ENCODE measurements around the gene DGKQ.
"Not testable (repeated sequence)": the region's sequence is repeated elsewhere in the genome, so short reads cannot be mapped to it uniquely, and the experiment has no call there.

The DGKQ gene

DNA sequence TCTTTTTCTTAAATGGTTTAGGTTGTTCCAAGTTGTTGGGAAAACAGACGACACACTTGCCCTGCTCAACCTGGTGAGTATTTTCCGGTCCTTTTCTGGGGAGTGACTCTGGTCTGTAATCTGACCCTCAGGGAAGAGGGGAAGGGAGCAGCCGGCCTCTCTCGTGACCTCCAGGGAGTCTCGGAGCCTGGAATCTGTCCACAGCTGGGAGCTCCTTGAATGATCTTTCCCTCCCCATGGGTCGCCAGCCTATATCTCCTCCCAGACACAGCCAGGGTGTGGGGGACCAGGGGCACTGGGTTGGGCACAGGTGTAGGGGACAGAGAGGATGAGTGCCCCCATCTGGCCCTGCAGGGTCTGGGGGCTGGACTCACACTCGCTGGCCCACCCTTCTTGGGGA is 22.2 kb downstream of the DGKQ start:
- DNase-seq (ENCODE audit: low read depth in 2 of 2) = no peak

DNA sequence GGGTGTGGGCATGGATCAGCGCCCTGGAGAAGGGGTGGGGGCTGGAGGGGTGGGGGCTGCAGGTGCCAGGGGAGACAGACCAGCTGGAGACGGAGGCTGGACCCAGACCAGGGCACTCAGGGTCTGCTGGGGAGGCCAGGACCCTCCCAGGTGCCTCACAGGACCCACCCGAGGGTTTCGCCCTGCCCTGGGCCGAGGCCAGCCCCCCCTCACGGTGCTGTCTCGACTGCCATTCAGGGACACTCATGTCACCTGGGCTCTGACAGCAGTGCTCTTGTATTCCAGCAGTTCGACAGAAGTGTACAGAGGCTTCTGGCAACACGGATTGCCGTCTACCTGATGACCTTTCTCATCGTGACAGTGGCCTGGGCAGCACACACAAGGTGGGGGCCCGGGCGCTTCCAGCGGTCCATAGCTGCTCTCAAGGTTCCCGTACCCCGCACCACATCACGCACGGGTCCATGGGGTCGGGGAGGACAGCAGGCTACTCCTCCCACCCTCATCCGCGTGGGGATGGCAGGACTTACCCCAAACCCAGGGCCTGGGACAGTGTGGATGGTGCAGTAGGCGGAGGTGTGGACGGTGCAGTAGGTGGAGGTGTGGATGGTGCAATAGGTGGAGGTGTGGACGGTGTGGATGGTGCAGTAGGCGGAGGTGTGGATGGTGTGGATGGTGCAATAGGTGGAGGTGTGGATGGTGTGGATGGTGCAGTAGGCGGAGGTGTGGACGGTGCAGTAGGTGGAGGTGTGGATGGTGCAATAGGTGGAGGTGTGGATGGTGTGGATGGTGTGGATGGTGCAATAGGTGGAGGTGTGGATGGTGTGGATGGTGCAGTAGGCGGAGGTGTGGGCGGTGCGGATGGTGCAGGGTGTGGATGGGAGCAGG is 23.0 kb downstream of the DGKQ start:
- DNase-seq (ENCODE audit: low read depth in 2 of 2) = no peak

DNA sequence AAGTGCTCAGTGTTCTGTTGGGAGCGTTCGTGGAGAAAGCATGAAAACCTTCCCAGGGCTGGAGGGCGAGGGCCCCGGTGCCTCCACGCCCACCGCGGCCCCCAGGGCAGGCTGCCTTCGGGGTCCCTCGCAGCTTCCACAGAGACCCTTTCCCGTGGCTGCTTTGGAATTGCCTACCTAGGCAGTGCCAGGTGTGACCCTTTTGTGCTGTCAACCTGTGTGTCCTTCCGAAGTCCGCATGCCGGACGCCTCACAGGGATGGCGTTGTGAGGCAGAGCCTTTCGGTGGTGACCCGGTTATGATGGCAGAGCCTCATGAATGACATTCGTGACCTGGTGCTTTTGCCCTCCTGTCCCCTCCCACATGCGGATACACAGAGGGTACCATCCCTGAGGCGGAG is 23.7 kb downstream of the DGKQ start:
- no peak for DNase-seq (ENCODE audit: low read depth in 2 of 2)

DNA sequence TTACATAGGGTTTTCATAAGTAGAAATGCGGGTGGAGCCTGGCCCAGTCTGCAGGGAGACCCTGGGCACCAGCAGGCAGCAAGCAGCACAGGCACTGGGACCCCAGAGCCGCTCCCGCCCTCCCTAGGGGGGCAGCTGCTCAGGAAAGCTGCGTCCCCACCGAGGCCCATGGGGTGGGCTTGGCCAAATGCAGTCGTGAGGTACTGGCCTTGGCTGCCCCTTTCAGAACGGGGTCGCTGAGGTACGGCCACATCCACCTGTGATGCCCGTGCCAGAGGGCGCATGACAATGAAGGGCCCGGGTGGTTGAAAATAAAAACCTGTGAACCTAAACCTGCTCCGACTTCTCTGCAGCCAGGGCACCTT is 24.5 kb downstream of the DGKQ start:
- DNase-seq (ENCODE audit: low read depth in 2 of 2) = no peak

DNA sequence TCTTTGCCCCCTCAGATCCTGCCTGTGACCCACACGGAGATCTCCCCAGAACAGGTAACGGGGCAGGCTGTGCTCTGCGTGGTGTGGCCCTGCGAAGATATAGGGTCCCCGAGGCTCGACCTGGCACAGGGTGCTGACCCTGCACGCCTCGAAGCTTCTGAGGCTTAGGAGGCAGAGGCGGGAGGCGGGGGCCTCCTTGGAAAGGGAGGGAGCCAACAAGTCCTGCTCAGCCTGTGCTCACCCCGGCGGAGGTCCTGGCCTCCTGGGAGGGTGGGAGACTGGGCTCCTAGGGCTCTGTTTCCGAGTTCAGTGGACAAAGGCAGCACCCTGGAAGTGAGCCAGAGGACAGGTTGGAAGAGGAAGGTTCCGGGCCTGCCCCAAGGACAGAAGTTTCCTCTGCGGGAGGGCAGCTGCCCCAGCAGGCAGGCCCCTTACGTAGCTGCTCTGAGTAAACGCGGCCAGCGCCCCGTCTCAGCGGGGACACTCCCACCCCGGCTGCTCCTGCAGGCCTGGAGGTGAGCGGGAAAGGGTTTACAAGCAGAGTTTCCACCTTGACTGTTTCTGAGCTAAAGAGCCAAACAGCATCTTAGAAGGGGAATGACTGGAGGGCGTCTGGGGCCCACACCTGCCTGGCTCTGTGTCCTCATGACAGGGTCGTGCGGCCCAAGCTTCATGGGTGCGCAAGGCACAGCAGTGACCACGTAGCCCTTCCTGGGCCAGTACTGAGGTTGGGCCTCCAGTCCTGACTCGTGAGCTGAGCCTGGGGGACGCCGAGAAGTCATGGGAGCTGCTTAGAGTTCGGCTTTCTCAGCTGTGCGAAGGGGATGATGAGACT is 25.1 kb downstream of the DGKQ start:
- DNase-seq (ENCODE audit: low read depth in 2 of 2) = no peak

DNA sequence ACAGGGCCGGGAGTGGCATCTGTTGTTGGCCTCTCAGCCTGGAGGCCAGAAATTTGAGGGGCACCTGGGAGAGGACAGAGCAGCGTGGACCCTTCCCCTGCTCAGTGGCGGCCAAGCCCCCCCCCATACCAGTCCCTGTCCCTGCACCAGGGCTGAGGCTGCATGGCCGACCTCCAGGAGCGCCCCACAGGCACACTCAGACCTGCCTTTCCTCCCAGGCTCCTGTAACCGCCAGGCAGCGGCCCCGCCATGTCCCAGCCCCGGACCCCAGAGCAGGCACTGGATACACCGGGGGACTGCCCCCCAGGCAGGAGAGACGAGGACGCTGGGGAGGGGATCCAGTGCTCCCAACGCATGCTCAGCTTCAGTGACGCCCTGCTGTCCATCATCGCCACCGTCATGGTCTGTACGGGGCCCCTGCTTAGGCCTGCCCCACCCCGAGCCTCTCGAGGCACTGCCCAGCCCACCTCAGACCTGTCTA is 25.8 kb downstream of the DGKQ start:
- no peak for DNase-seq (ENCODE audit: low read depth in 2 of 2)

DNA sequence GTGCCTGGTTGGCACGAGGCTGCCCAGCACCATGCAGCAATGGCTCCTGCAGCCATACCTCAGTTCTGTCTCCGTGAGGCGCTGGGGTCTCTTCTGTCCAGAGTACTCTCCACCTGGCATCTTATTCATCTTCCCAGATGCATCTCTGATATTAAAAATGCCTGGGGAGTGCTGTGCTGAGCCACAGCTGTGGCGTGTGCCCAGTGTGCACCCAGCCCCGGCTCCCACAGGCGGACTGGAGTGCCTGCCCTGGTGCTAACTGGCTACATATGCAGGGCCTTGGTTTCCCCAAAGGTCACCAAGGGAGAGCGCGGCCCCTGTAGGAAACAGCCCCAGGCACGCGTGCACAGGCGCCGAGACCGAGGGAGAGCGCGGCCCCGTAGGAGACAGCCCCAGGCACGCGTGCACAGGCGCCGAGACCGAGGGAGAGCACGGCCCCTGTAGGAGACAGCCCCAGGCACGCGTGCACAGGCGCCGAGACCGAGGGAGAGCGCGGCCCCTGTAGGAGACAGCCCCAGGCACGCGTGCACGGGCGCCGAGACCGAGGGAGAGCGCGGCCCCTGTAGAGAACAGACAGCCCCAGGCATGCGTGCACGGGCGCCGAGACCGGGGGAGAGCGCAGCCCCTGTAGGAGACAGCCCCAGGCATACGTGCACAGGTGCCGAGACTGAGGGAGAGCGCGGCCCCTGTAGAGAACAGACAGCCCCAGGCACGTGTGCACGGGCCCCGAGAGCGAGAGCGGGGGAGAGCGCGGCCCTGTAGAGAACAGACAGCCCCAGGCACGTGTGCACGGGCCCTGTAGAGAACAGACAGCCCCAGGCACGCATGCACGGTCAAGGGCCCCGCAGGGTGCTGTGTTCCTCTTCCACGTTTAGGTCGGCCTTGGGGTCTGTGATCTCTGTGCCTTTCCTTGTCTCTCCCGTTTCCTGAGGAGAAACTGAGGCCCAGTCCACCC is 26.6 kb downstream of the DGKQ start:
- DNase-seq (ENCODE audit: low read depth in 2 of 2) = no peak

DNA sequence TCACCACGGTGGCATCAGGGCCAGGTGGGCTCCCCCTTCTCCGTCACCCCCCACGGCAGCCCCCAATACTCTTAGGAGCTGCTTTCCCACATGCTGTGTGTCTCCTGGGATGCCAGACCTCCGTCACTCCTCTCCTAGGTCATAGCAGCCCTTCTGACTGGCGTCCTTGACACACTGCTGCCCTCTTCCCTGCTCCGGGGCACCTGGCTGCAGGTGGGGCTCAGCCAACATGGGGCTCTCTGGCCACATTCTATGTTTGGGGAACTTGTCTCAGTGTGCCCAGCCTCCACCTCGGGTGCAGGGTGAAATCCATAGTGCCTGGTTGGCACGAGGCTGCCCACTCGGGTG is 27.3 kb downstream of the DGKQ start:
- no peak for DNase-seq (ENCODE audit: low read depth in 2 of 2)

DNA sequence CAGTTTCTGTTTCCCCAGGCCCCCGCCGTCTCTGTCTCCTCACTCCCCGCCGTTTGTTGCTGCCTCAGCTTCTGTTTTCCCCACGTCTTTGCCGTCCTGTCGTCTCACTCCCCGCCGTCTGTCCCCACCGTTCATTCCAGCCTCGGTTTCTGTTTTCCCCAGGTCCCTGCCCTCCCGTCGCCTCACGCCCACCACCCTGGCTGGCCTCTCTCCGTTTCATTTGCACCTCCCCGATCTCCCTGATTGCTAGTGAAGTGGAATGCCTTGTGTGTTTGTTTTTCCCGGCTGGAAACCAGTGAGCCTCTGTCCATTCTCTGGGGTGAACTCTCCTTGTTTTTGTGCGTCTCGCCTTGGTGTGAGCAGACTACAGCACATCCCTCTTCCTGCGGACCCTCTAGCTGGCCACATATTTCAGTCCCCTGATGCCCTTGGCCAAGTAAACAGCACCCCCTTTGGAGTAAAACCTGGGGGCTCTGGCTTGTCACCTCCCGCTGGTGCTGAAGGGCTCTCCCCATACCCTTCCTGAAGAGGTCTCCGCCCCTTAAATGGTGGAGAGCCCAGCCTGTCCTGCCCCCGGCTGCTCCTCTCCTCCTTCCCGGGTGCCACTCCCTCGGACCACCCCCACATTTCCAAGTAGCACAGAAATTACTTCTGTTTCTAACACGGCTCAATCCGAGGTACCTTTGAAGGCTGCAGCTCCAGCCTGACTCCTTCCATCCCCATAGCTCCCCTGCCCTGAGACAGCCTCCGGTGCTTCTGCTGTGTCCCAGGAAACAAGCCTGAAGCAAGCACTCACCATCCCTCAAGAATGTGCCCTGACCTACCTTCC is 27.9 kb downstream of the DGKQ start:
- DNase-seq (ENCODE audit: low read depth in 2 of 2) = no peak

DNA sequence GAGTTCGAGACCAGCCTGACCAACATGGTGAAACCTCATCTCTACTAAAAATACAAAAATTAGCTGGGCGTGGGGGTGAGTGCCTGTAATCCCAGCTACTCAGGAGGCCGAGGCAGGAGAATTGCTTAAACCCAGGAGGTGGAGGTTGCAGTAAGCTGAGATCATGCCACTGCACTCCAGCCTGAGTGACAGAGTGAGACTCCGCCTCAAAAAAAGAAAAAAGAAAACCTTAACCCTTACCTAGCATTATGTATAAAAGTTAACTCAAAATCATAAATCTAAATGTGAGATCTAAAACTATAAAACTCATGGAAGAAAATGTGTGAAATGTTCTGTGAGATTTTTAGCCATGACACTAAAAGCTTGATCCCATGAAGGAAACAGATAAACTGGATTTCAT is 33.9 kb downstream of the DGKQ start:
- DNase-seq (ENCODE audit: low read depth in 2 of 2) = not testable (repeated sequence)

DNA sequence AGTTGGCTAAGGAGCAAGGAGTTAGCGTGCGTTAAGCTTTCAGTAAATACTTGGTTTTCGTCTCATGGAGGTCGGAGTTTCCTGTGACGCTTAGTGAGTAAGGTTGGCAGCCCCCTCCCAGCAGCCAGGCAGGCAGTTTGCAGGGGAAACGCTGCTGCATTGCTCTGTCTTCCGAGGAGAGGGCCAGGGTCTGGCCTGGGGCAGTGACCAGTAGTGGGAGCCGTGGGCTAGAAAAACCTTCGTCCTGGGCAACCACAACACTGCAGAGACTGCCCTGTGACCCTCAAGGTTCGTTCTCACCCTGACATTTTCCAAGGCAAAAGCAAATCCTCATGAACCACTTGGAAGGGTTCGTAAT is 40.7 kb downstream of the DGKQ start:
- no peak for DNase-seq (ENCODE audit: low read depth in 2 of 2)

DNA sequence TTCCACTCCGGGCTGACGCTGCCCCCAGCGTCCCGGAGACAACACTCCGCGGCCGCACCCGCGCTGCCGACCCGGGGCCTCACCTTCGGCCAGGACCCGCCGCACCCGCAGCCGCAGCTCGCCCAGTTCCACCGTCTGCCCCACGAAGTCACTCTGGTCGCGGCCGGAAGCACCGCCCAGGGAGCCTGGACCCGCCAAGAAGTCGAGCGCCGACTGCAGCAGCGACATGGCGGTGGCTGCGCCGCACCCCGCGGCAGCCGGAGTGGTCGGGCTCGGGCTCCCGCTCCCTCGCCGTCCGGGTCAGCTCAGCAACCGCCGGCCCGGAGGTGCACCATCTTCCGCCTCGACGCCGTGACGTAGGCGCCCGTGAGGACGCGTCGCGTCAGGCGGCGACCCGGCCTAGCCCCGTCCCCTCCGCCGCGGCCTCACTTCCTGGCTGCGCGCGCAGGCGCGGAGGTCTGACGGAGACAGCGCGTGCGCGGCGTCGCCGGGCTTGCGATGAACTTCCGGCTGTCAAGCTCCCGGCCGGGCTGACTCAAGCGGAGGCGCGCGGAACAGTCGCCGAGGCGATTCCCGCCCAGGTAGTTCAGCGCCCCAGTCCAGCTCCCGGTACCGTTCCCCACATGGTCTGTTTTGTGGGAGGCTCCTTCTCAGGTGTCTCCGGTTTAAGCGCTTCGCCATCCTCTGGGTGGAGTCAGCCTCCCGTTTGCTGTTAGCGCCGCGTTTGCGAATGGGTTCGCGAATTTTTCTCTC is 41.2 kb downstream of the DGKQ start, which contains the start of the genes GAK and TMEM175:
TSS of gene GAK (minus strand) at position 357 of the 753 bp plus-strand sequence. CDS start at position 228, 129 bp downstream.
TSS of gene TMEM175 (plus strand) at position 501 of the 753 bp plus-strand sequence. CDS start 15,280 bp downstream, outside the sequence.
- peak; percentile 91 to 94 for DNase-seq (ENCODE audit: low read depth in 2 of 2)

DNA sequence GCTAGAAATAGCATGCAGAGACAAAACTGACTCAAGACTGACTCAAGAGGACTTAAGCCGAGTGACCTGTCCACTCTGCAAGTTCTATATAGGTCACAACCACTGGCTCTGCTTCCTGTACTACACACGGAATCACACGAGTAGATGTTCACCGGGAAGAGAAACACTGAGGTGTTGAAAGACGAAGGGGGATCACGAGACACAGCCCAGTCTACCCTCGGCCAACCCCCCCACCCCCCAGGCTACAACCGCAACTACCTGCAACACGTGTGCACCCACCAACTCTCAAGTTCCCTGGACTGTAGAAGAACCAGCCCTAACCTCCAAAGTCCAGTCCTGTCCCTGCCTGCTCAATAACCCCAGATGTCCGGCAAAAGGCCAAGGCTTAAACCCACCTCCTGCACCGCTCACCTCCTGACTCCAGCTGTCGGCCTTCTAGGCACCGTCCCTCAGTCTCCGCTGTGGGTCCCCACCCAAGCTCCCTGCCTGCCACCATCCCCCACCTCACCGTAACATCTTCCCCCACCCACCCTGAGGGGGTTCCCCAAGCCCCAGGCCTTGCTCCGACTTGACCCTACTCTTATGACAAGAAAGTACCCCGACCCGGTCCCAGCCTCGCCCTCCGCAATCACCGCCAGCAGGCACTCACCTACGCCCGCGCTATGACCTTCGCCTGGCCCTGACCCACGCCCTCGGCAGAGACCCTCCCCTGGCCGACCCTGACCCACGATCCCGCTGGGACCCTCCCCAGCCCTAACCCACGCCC is 42.0 kb downstream of the DGKQ start:
- DNase-seq (ENCODE audit: low read depth in 2 of 2) = no peak

DNA sequence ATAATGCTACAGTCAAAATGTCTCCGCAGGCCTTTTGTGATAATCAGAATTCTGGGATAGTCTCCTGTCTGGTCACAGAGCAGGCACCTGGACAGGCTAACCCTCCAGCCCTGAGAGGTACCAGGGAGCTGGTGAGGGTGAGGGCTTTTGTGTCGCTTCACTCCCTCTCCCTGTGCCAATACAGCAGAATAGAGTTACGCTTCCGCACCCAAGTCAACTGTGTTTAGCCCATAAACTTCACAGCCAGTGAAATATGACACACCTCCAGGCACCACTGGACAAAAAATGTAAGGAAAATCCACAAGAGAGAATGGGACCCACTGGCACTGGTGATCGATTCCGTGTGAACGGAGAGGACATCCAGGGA is 42.6 kb downstream of the DGKQ start:
- DNase-seq (ENCODE audit: low read depth in 2 of 2) = no peak

DNA sequence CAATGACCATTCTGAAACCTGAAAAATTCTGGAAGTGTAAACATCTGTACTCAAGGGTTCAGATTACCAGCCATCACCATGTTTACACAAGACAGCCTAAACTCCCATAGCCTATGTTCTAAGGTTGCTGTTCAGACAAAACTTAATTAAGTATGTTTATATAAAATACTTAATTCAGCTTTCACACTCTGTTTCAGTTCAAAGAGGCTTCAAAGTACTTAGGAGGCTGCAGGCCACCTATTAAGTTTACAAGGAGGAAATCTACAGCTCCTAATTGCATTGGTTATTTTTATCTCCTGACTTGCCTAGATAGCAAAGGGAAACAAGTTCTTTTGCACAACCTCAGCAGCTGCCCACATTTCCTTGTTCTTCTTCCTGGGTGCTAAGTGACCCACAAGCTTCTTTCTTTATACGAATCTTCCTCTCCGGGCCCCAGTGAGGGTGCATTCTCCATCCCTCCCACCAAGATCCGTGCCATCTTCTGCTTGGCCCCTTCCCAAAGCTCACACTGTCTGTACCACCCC is 43.3 kb downstream of the DGKQ start:
- DNase-seq (ENCODE audit: low read depth in 2 of 2) = no peak

DNA sequence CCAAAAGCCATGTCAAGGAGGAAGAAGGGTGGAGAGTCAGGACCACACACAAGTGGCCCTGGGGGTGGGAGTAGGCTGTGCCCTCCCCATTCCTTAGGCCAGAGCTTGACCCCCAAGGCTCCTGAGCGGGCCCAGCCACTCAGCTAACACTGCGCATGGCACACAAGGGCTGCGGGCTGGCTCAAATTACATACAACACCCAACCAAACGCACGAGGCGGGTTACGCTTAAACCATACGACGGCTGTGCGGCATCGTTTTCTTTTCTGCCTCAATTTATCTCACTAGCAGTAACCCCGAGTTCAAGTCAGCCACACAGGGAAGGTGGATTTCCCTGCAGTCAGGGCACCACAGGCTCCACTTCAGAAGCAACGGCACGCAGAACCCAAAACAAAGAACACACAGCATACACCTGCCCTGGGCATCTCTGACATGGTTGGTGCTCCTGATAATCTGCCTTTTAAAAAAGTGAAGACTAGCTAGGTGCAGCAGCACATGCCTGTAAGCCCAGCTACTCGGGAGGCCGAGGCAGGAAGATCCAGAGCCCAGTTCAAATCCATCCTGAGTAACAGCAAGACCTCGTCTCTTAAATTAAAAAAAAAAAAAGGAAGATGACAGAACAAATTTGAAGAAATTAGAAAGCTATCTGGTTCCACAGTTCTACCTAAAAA is 44.1 kb downstream of the DGKQ start:
- no peak for DNase-seq (ENCODE audit: low read depth in 2 of 2)

DNA sequence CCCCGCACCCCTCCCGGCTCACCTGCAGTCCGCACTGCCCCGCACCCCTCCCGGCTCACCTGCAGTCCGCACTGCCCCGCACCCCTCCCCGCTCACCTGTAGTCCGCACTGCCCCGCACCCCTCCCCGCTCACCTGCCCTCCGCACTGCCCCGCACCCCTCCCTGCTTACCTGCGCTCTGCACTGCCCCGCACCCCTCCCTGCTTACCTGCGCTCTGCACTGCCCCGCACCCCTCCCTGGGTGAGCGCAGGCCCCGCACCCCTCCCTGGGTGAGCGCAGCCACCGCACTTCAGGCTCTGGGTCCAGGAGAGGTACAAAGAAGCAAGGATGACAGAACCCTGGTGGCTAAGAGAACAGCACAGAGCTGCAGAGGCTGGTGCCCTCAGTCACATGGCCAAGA is 45.8 kb downstream of the DGKQ start:
- not testable (repeated sequence) for DNase-seq (ENCODE audit: low read depth in 2 of 2)

DNA sequence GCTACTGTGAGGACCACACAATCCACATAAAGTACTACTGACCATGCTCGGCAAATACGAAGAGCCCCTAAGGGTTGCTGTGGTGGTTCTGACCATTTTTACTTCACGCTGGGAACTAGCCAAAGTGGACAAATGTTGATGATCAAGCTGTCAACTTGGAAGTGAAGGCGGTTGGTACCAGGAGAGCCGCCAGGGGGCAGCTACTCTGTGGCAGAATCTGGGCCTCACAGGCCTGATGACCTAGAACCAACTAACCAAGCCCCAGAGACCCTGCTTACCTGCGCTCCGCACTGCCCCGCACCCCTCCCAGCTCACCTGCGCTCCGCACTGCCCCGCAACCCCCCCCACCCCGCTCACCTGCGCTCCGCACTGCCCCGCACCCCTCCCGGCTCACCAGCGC is 46.8 kb downstream of the DGKQ start:
- DNase-seq (ENCODE audit: low read depth in 2 of 2) = no peak

All from stimulated activated CD8-positive, alpha-beta memory T cell treated with anti-CD3 and anti-CD28 coated beads, Interleukin-2, amount 100 ng/mL, for 1 hour (primary cell).